GM10266 (cell line): Measurements from ENCODE around the gene ENKD1.

Experiments used
- DNase-seq: peaks from one replicate; pipeline ENCODE4 v3.0.0; 2012; ENCODE audit errors: extremely low spot score
- TF ChIP-seq, protein P1 (sequence below): IDR thresholded peaks from 2 replicates; pipeline ENCODE4 v1.5.1; 2012; ENCODE audit warnings: mild to moderate bottlenecking, low read depth; ENCODE audit not compliant: control insufficient read depth, insufficient read depth; ENCODE audit errors: missing control alignments

The ENKD1 gene

DNA sequence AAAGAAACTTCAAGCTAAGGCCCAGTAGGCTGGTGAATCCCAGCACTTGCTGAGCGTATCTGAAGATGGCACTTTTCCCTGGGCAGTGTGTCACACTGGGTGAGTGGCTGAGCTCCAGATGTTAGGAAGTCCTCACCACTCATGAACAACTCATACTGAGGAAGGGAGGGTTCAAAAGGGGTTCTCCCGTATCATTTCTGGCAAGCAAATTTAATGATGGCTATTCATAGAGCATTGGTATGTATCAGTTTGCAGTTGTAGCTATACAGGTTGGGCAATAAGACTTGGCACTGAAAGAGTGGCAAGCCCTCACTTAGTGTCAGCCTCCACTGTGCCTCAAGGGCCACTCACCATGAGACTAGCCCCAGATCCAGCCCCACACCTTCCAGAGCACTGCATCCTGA, 41.8 kb upstream of the ENKD1 start:
- TF ChIP-seq, protein P1, sequence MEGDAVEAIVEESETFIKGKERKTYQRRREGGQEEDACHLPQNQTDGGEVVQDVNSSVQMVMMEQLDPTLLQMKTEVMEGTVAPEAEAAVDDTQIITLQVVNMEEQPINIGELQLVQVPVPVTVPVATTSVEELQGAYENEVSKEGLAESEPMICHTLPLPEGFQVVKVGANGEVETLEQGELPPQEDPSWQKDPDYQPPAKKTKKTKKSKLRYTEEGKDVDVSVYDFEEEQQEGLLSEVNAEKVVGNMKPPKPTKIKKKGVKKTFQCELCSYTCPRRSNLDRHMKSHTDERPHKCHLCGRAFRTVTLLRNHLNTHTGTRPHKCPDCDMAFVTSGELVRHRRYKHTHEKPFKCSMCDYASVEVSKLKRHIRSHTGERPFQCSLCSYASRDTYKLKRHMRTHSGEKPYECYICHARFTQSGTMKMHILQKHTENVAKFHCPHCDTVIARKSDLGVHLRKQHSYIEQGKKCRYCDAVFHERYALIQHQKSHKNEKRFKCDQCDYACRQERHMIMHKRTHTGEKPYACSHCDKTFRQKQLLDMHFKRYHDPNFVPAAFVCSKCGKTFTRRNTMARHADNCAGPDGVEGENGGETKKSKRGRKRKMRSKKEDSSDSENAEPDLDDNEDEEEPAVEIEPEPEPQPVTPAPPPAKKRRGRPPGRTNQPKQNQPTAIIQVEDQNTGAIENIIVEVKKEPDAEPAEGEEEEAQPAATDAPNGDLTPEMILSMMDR: no peak
- DNase-seq: no peak

DNA sequence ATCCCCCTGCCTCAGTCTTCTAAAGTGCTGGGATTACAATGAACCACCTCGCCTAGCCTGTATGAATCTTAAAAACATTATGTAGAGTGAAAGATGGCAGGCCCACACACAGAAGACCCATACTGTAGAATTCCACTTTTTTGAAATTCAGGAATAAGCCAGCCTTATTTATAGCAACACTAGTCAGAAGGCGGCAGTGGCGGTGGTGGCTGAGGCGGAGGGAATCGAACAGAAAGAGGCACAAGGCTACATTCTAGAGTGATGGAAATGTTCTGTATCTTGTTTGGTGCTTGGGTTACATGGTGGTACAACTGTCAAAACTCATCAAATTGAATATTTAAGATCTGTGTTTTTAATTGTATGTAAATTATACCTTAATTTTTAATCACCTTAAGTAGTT, 41.2 kb upstream of the ENKD1 start:
- DNase-seq: no peak
- TF ChIP-seq, protein P1: no peak

DNA sequence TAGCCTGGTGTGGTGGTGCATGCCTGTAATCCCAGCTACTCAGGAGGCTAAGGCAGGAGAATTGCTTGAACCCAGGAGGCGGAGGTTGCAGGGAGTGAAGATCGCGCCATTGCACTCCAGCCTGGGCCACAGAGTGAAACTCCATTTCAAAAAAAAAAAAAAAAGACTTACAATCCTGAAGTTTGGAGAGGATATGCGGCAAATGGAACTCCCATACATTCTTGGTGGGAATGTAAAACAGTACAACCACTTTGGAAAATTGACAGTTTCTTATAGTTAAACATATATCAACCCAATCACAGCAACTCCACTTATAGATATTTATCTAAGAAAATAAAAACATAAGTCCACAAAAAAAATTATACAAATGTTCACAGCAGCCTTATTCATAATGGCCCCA, 40.7 kb upstream of the ENKD1 start:
- no peak for DNase-seq
- TF ChIP-seq, protein P1: no peak

DNA sequence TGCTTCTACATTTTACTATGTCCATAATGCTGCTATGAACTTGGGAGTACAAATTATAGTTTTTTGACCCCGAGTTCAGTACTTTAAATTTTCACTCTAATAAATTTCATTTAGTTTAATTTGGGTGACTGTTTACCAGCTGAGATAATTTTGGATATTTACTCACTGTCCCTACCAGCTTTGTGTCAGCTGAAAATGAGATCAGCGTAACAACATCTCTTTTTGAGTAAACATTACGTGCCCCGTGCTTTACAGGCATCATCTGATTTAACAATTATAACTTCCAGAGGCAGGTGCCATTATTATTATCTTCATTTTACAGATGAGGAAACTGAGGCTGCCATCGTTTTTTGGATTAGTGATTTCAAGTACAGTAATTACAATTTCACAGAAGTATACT, 37.6 kb upstream of the ENKD1 start:
- DNase-seq: no peak
- TF ChIP-seq, protein P1: no peak

DNA sequence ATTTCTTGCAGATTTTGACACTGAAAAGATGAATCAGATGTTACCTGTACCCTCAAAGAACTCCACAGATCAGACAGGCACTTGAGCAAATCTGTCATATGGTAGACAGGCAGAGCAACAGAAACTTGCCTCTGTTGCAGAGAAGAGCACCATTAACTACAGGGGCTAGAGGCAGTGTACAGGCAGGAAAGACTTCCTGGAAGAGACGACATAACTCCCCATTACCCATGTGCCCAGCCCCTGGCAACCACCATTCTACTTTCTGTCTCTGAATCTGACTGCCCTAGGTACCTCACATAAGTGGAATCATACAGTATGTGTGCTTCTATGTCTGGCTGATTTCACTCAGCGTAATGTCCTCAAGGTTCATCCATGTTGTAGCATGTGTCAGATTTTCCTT, 37.1 kb upstream of the ENKD1 start:
- TF ChIP-seq, protein P1: no peak
- no peak for DNase-seq

DNA sequence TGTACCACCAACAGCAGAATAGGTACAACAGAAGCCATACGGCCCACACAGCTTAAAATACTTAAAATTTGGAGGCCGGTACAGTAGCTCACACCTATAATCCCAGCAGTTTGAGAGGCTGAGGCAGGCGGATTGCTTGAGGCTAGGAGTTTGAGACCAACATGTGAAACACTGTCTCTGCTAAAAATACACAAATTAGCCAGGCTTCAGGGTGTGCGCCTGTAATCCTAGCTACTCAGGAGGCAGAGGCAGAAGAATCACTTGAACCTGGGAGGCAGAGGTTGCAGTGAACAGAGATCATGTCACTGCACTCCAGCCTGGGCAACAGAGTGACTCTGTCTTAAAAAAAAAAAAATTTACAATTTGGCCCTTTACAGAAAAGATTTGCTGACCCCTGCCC, 35.6 kb upstream of the ENKD1 start:
- no peak for DNase-seq
- TF ChIP-seq, protein P1: no peak

DNA sequence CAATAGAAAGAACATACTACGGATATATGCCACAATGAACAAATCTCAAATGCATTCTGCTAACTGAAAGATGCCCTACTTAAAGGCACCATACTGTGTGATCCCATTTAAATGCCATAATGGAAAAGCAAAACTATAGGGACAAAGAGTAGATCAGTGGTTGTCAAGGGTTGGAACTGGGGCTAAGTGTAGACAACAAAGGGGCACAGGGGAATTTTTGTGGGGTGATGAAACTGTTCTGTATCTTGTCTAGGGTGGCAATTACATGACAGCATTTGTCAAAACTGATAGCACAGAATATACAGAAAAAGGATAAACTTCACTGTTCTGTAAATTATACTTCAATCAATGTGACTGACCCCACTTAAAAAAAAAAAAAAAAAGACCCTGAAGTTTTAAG, 34.9 kb upstream of the ENKD1 start:
- no peak for DNase-seq
- TF ChIP-seq, protein P1: no peak

DNA sequence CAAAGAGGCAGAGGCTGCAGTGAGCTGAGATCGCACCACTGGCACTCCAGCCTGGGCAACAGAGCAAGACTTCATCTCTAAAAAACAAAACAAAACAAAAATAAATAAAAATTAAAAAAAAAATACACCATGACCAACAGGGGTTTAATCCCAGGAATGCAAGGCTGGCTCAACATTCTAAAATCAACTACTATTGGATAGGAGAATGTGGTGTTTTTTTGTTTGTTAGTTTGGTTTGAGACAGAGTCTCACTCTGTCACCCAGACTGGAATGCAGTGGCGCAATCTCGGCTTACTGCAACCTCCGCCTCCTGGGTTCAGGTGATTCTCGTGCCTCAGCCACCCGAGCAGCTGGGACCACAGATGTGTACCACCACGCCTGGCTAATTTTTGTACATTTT, 32.7 kb upstream of the ENKD1 start:
- TF ChIP-seq, protein P1: no peak
- no peak for DNase-seq
